H7 (cell line): ENCODE measurements around the gene KIFC3. TPM values are rescaled to one million over a fixed set of nuclear protein-coding genes. Genes with fewer than 3 reads are reported as not detected.
"Not testable (repeated sequence)": the region's sequence is repeated elsewhere in the genome, so short reads cannot be mapped to it uniquely, and the experiment has no call there.

Experiments used
- DNase-seq: peaks from one replicate; pipeline ENCODE4 v3.0.0; 2012
- H3K27me3 ChIP-seq: 2 replicates; pipeline ENCODE4 v1.6.0; 2011; ENCODE audit warnings: mild to moderate bottlenecking, low read length; ENCODE audit not compliant: control insufficient read depth, insufficient read depth
- H3K36me3 ChIP-seq: replicated peaks from 2 replicates; pipeline ENCODE4 v1.5.1; 2011; ENCODE audit warnings: low read length; ENCODE audit not compliant: control insufficient read depth, insufficient read depth
- H3K4me3 ChIP-seq: 2 replicates; pipeline ENCODE4 v1.5.1; 2011; ENCODE audit warnings: low read depth, mild to moderate bottlenecking, control low read depth, low read length, moderate library complexity; ENCODE audit not compliant: insufficient read depth
- total RNA-seq: library from RNA; depleted of rRNA; stranded (reverse); fragments of >200 nt; shearing (Covaris generic); gene quantifications from 2 replicates; pipeline ENCODE4 v1.2.3, GENCODE V29; 2014; rRNA removed

The KIFC3 gene
- total RNA-seq = 15.9 and 20.4 TPM in 2 replicates

- H3K36me3 ChIP-seq = no peaks in the 10 kb centered on the region
- peak within 1 kb of the TSS; percentile 64 for H3K4me3 ChIP-seq
- no peaks in the 10 kb centered on the region for H3K27me3 ChIP-seq
- no peak for DNase-seq
Measured at GRCh38 chr16:57802341-57803133, at the start of gene KIFC3. TSS of gene KIFC3 (minus strand) at chr16:57802491. CDS start at chr16:57798243, 4,248 bp downstream.

- Histone ChIP-seq H3K4me3 (no peak overlapping the region), H3K27me3 (no peaks in the 10 kb centered on the region), H3K36me3 (no peaks in the 10 kb centered on the region)
- no peak for DNase-seq
Measured at GRCh38 chr16:57848181-57848580, 45.9 kb upstream of the KIFC3 start.

- H3K4me3 ChIP-seq, DNase-seq, H3K36me3 ChIP-seq, H3K27me3 ChIP-seq: not testable (repeated sequence)
Measured at GRCh38 chr16:57846931-57847330, 44.6 kb upstream of the KIFC3 start.

- H3K27me3 ChIP-seq = no peaks in the 10 kb centered on the region
- H3K4me3 ChIP-seq = no peak overlapping the region
- H3K36me3 ChIP-seq = no peaks in the 10 kb centered on the region
- DNase-seq = peak; percentile 77
Measured at GRCh38 chr16:57846078-57846697, 43.9 kb upstream of the KIFC3 start.

- no peak overlapping the region for H3K4me3 ChIP-seq
- H3K27me3 ChIP-seq = no peaks in the 10 kb centered on the region
- H3K36me3 ChIP-seq = no peaks in the 10 kb centered on the region
- DNase-seq = no peak
Measured at GRCh38 chr16:57845115-57845514, 42.8 kb upstream of the KIFC3 start.

- Histone ChIP-seq H3K27me3 (no peaks in the 10 kb centered on the region), H3K4me3 (no peak overlapping the region), H3K36me3 (no peaks in the 10 kb centered on the region)
- DNase-seq = no peak
Measured at GRCh38 chr16:57844416-57845030, 42.2 kb upstream of the KIFC3 start.

GRCh38 chr16:57843400-57843799, 41.1 kb upstream of the KIFC3 start:
- Histone ChIP-seq H3K4me3 (no peak overlapping the region), H3K27me3 (no peaks in the 10 kb centered on the region), H3K36me3 (no peaks in the 10 kb centered on the region)
- DNase-seq = no peak

- DNase-seq = no peak
- Histone ChIP-seq H3K36me3 (no peaks in the 10 kb centered on the region), H3K4me3 (no peak overlapping the region), H3K27me3 (no peaks in the 10 kb centered on the region)
Measured at GRCh38 chr16:57842601-57843000, 40.3 kb upstream of the KIFC3 start.

GRCh38 chr16:57840833-57841232, 38.5 kb upstream of the KIFC3 start:
- Histone ChIP-seq H3K4me3 (no peak overlapping the region), H3K36me3 (no peaks in the 10 kb centered on the region), H3K27me3 (no peaks in the 10 kb centered on the region)
- no peak for DNase-seq

GRCh38 chr16:57838161-57838560, 35.9 kb upstream of the KIFC3 start:
- no peaks in the 10 kb centered on the region for H3K36me3 ChIP-seq
- no peaks in the 10 kb centered on the region for H3K27me3 ChIP-seq
- DNase-seq = no peak
- no peak overlapping the region for H3K4me3 ChIP-seq

- no peak for DNase-seq
- Histone ChIP-seq H3K36me3 (no peaks in the 10 kb centered on the region), H3K4me3 (no peak overlapping the region), H3K27me3 (no peaks in the 10 kb centered on the region)
Measured at GRCh38 chr16:57837305-57838125, 35.2 kb upstream of the KIFC3 start.

GRCh38 chr16:57835439-57835838, 33.1 kb upstream of the KIFC3 start:
- H3K4me3 ChIP-seq, DNase-seq, H3K36me3 ChIP-seq, H3K27me3 ChIP-seq: not testable (repeated sequence)

- DNase-seq = no peak
- Histone ChIP-seq H3K27me3 (no peaks in the 10 kb centered on the region), H3K4me3 (no peak overlapping the region), H3K36me3 (no peaks in the 10 kb centered on the region)
Measured at GRCh38 chr16:57834936-57835335, 32.6 kb upstream of the KIFC3 start.

- DNase-seq = no peak
- H3K36me3 ChIP-seq = no peaks in the 10 kb centered on the region
- no peak overlapping the region for H3K4me3 ChIP-seq
- H3K27me3 ChIP-seq = no peaks in the 10 kb centered on the region
Measured at GRCh38 chr16:57830890-57831484, 28.7 kb upstream of the KIFC3 start.
